CD4-positive, alpha-beta T cell treated with Interleukin-15 for 4 hours (primary cell): ENCODE results near the gene ADAMTS10.
"Not testable (repeated sequence)": the region's sequence is repeated elsewhere in the genome, so short reads cannot be mapped to it uniquely, and the experiment has no call there.

Source experiments
- DNase-seq: peaks from one replicate; pipeline ENCODE4 v3.0.0-alpha.2; 2020; ENCODE audit warnings: low spot score

Gene ADAMTS10

GRCh38 chr19:8610041-8610935 is at the start of gene ADAMTS10:
Gene ADAMTS10, minus strand, starts transcription at chr19:8610715. Its CDS starts 5,005 bp downstream, at chr19:8605710.
- peak; percentile 14 for DNase-seq

- no peak for DNase-seq
Observed at GRCh38 chr19:8659905-8660304, 49.4 kb upstream of the ADAMTS10 start.

GRCh38 chr19:8657869-8658268 is 47.4 kb upstream of the ADAMTS10 start:
- no peak for DNase-seq

GRCh38 chr19:8655340-8655709 is 44.8 kb upstream of the ADAMTS10 start:
- DNase-seq: peak; percentile 35

- peak; percentile 72 for DNase-seq
Observed at GRCh38 chr19:8654591-8655339, 44.2 kb upstream of the ADAMTS10 start.

GRCh38 chr19:8648240-8648639 is 37.7 kb upstream of the ADAMTS10 start:
- no peak for DNase-seq

- DNase-seq: no peak
Observed at GRCh38 chr19:8643860-8644653, 33.5 kb upstream of the ADAMTS10 start.

GRCh38 chr19:8642561-8642960 is 32.0 kb upstream of the ADAMTS10 start:
- no peak for DNase-seq

- DNase-seq: peak; percentile 51
Observed at GRCh38 chr19:8641908-8642547, 31.5 kb upstream of the ADAMTS10 start.

- no peak for DNase-seq
Observed at GRCh38 chr19:8641221-8641907, 30.8 kb upstream of the ADAMTS10 start.

- no peak for DNase-seq
Observed at GRCh38 chr19:8640402-8641004, 30.0 kb upstream of the ADAMTS10 start.

- DNase-seq: no peak
Observed at GRCh38 chr19:8639821-8640401, 29.4 kb upstream of the ADAMTS10 start.

GRCh38 chr19:8638078-8638619 is 27.6 kb upstream of the ADAMTS10 start:
- no peak for DNase-seq

- DNase-seq: not testable (repeated sequence)
Observed at GRCh38 chr19:8637070-8637469, 26.6 kb upstream of the ADAMTS10 start.

- DNase-seq: no peak
Observed at GRCh38 chr19:8635422-8635821, 24.9 kb upstream of the ADAMTS10 start.

GRCh38 chr19:8631425-8631819 is 20.9 kb upstream of the ADAMTS10 start:
- DNase-seq: no peak

GRCh38 chr19:8630796-8631424 is 20.4 kb upstream of the ADAMTS10 start:
- no peak for DNase-seq

GRCh38 chr19:8629996-8630683 is 19.6 kb upstream of the ADAMTS10 start, which contains the start of gene NFILZ:
Gene NFILZ, plus strand, starts transcription at chr19:8630633. Its CDS starts 46,133 bp downstream, at chr19:8676766.
- no peak for DNase-seq

GRCh38 chr19:8629184-8629583 is 18.7 kb upstream of the ADAMTS10 start:
- DNase-seq: no peak
